ENCODE measurements around the gene TCEA2.
"Not testable (repeated sequence)": the region's sequence is repeated elsewhere in the genome, so short reads cannot be mapped to it uniquely, and the experiment has no call there.

The TCEA2 gene

GRCh38 chr20:64111841-64112641 is 49.0 kb downstream of the TCEA2 start:
- H3K27me3 ChIP-seq (replicated peaks; ENCODE audit: control insufficient read depth, insufficient read depth, low read length, poor library complexity, severe bottlenecking) = no peaks in the 10 kb centered on the region

GRCh38 chr20:64112691-64113443 is 49.9 kb downstream of the TCEA2 start:
- no peak for DNase-seq
- Histone ChIP-seq H3K36me3 (ENCODE audit: control insufficient read depth, insufficient read depth, low read length) (no peaks in the 10 kb centered on the region), H3K27ac (ENCODE audit: insufficient read depth, low read length, poor library complexity, severe bottlenecking) (no peak overlapping the region), H3K4me3 (ENCODE audit: insufficient read depth, low read depth, low read length, poor library complexity, severe bottlenecking) (no peak overlapping the region), H3K4me1 (ENCODE audit: control insufficient read depth, insufficient read depth, low read length, poor library complexity, severe bottlenecking) (no peaks in the 10 kb centered on the region), H3K9me3 (ENCODE audit: control insufficient read depth, low read length) (no peaks in the 10 kb centered on the region), H3K27me3 (replicated peaks; ENCODE audit: control insufficient read depth, insufficient read depth, low read length, poor library complexity, severe bottlenecking) (no peaks in the 10 kb centered on the region)

More at GRCh38 chr20:64111841-64112641, 49.0 kb downstream of the TCEA2 start:
- Histone ChIP-seq H3K36me3 (ENCODE audit: control insufficient read depth, insufficient read depth, low read length) (no peaks in the 10 kb centered on the region), H3K4me1 (ENCODE audit: control insufficient read depth, insufficient read depth, low read length, poor library complexity, severe bottlenecking) (no peaks in the 10 kb centered on the region), H3K9me3 (ENCODE audit: control insufficient read depth, low read length) (no peaks in the 10 kb centered on the region), H3K27ac (ENCODE audit: insufficient read depth, low read length, poor library complexity, severe bottlenecking) (no peak overlapping the region), H3K4me3 (ENCODE audit: insufficient read depth, low read depth, low read length, poor library complexity, severe bottlenecking) (no peak overlapping the region)
- no peak for DNase-seq

DNA sequence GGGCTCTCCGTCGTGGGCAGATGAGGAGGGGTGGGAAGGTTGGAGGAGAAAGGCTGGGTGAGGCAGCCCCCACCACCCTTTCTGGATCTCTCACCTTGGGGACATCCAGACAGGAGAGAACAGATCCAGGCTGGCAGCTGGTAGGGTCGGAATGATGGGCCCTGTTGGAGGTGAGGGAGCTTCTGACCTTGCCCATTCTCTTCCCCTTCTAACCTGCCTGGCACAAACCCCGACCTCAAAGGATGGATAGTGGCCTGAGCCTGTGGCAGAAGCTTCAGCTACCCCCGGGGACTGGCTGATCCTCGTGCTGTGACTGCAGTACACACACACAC is 50.4 kb downstream of the TCEA2 start:
- no peaks in the 10 kb centered on the region for H3K9me3 ChIP-seq (ENCODE audit: control insufficient read depth, low read length)
- no peak overlapping the region for H3K27ac ChIP-seq (ENCODE audit: insufficient read depth, low read length, poor library complexity, severe bottlenecking)
- no peaks in the 10 kb centered on the region for H3K4me1 ChIP-seq (ENCODE audit: control insufficient read depth, insufficient read depth, low read length, poor library complexity, severe bottlenecking)
- DNase-seq = no peak
- H3K36me3 ChIP-seq (ENCODE audit: control insufficient read depth, insufficient read depth, low read length) = no peaks in the 10 kb centered on the region
- no peak overlapping the region for H3K4me3 ChIP-seq (ENCODE audit: insufficient read depth, low read depth, low read length, poor library complexity, severe bottlenecking)
- no peaks in the 10 kb centered on the region for H3K27me3 ChIP-seq (replicated peaks; ENCODE audit: control insufficient read depth, insufficient read depth, low read length, poor library complexity, severe bottlenecking)

DNA sequence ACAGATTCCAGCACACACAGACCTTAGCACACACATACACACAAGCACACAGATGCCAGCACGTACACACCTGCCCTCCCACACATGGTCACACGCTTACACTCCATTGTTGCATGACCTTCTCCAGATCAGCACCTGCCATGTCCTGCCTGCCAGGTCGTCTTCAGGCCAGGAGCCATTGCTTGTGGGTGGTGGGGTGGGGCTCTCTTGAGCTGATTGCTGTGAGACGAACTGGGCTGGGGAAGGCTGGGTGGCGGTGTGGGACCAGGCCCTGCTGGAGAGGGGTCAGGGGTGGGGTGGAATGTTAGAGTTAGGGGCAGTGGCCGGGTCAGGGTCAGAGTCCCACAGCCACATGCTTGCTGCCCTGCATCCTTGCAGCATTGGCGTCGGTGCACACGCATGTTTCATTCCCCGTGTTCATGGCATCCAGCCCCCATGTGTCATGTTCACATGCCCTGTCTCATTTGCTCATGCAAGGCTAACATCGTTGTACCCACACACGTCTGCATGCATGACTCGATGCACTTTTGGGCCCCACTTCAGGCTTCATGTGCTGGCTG is 50.9 kb downstream of the TCEA2 start:
- Histone ChIP-seq H3K4me1 (ENCODE audit: control insufficient read depth, insufficient read depth, low read length, poor library complexity, severe bottlenecking) (no peaks in the 10 kb centered on the region), H3K27ac (ENCODE audit: insufficient read depth, low read length, poor library complexity, severe bottlenecking) (no peak overlapping the region), H3K4me3 (ENCODE audit: insufficient read depth, low read depth, low read length, poor library complexity, severe bottlenecking) (no peak overlapping the region), H3K36me3 (ENCODE audit: control insufficient read depth, insufficient read depth, low read length) (no peaks in the 10 kb centered on the region), H3K9me3 (ENCODE audit: control insufficient read depth, low read length) (no peaks in the 10 kb centered on the region), H3K27me3 (replicated peaks; ENCODE audit: control insufficient read depth, insufficient read depth, low read length, poor library complexity, severe bottlenecking) (no peaks in the 10 kb centered on the region)
- DNase-seq = no peak

DNA sequence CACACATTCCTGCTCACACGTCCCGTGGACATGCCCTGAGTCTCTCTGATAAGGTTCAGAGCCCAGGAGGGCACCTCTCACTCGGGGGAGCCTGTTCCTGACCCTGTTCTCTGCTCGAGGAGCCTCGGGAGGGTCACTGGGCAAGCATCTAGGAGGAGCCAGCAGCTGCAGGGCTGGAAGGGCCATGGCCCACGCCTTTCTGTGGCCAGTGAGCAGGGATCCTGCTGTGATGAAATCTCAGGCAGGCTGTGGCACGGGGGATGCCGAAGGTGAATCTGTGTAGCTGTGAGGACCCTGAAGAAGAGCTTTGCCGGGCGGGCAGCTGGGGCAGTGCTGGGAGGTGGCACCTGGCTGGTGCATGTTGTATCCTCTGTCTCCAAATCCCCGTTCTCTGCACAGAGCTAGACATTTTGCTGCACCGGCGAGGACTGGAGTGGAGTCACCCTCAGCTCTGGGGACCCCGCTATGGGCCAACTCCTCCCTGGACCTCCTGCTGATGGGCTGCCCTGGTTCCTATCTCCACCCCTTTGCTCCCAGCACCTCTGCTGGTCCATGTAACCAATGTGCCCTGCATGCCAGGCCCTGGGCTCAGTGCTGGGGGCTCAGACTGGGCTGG is 51.5 kb downstream of the TCEA2 start:
- H3K4me3 ChIP-seq (ENCODE audit: insufficient read depth, low read depth, low read length, poor library complexity, severe bottlenecking) = no peak overlapping the region
- H3K27ac ChIP-seq (ENCODE audit: insufficient read depth, low read length, poor library complexity, severe bottlenecking) = no peak overlapping the region
- DNase-seq = no peak
- no peaks in the 10 kb centered on the region for H3K4me1 ChIP-seq (ENCODE audit: control insufficient read depth, insufficient read depth, low read length, poor library complexity, severe bottlenecking)
- H3K36me3 ChIP-seq (ENCODE audit: control insufficient read depth, insufficient read depth, low read length) = no peaks in the 10 kb centered on the region
- no peaks in the 10 kb centered on the region for H3K9me3 ChIP-seq (ENCODE audit: control insufficient read depth, low read length)
- H3K27me3 ChIP-seq (replicated peaks; ENCODE audit: control insufficient read depth, insufficient read depth, low read length, poor library complexity, severe bottlenecking) = no peaks in the 10 kb centered on the region

DNA sequence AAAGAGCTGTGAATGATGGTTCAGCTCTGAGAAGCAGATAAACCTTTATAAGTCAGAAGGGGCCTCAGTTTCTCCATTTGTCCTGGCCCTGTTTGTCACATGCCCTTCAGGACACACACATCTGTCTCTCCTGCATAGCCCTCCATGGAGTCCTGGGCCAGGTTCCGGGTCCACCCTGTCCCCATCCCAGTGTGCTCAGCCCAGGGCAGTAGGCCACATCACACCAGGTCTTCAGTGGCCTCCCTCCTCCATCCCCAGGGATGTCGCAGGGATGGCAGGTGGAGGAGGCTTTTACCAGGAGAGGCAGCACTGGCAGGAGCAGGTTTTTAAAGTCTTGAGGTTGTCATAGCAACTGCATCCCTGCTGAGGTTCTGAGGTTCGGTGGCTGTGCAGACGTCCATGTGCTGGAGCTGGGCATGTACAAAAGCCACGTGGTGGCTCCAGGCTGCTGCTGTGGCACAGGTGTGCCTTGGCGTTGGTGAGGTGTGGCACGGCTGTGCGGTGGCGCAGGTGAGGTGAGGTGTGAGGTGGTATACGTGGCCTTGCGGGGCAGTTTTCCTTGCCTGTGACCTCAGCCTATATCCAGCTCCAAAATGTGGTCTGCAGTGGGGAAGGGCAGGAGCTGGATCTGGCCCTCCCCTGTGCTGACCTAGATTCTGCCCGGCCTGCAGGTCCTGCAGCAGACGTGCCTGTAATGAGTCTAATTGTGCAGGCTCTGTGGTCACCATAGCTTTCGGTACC is 52.3 kb downstream of the TCEA2 start:
- Histone ChIP-seq H3K27ac (ENCODE audit: insufficient read depth, low read length, poor library complexity, severe bottlenecking) (no peak overlapping the region), H3K4me1 (ENCODE audit: control insufficient read depth, insufficient read depth, low read length, poor library complexity, severe bottlenecking) (peaks cover 7% of the 10 kb centered on the region), H3K9me3 (ENCODE audit: control insufficient read depth, low read length) (no peaks in the 10 kb centered on the region), H3K27me3 (replicated peaks; ENCODE audit: control insufficient read depth, insufficient read depth, low read length, poor library complexity, severe bottlenecking) (no peaks in the 10 kb centered on the region), H3K36me3 (ENCODE audit: control insufficient read depth, insufficient read depth, low read length) (no peaks in the 10 kb centered on the region), H3K4me3 (ENCODE audit: insufficient read depth, low read depth, low read length, poor library complexity, severe bottlenecking) (no peak overlapping the region)
- DNase-seq = no peak

- H3K9me3 ChIP-seq (ENCODE audit: control insufficient read depth, low read length) = no peaks in the 10 kb centered on the region
- no peaks in the 10 kb centered on the region for H3K36me3 ChIP-seq (ENCODE audit: control insufficient read depth, insufficient read depth, low read length)
- no peak for DNase-seq
- no peaks in the 10 kb centered on the region for H3K27me3 ChIP-seq (replicated peaks; ENCODE audit: control insufficient read depth, insufficient read depth, low read length, poor library complexity, severe bottlenecking)
- H3K4me1 ChIP-seq (ENCODE audit: control insufficient read depth, insufficient read depth, low read length, poor library complexity, severe bottlenecking) = peaks cover 7% of the 10 kb centered on the region
- no peak overlapping the region for H3K4me3 ChIP-seq (ENCODE audit: insufficient read depth, low read depth, low read length, poor library complexity, severe bottlenecking)
- no peak overlapping the region for H3K27ac ChIP-seq (ENCODE audit: insufficient read depth, low read length, poor library complexity, severe bottlenecking)
Observed at GRCh38 chr20:64116016-64116415, 53.0 kb downstream of the TCEA2 start.

- Histone ChIP-seq H3K36me3 (ENCODE audit: control insufficient read depth, insufficient read depth, low read length) (no peaks in the 10 kb centered on the region), H3K9me3 (ENCODE audit: control insufficient read depth, low read length) (no peaks in the 10 kb centered on the region), H3K4me1 (ENCODE audit: control insufficient read depth, insufficient read depth, low read length, poor library complexity, severe bottlenecking) (peaks cover 7% of the 10 kb centered on the region), H3K4me3 (ENCODE audit: insufficient read depth, low read depth, low read length, poor library complexity, severe bottlenecking) (no peak overlapping the region), H3K27me3 (replicated peaks; ENCODE audit: control insufficient read depth, insufficient read depth, low read length, poor library complexity, severe bottlenecking) (no peaks in the 10 kb centered on the region), H3K27ac (ENCODE audit: insufficient read depth, low read length, poor library complexity, severe bottlenecking) (no peak overlapping the region)
- no peak for DNase-seq
Observed at GRCh38 chr20:64116541-64117431, 53.8 kb downstream of the TCEA2 start.

- H3K27ac ChIP-seq (ENCODE audit: insufficient read depth, low read length, poor library complexity, severe bottlenecking); H3K36me3 ChIP-seq (ENCODE audit: control insufficient read depth, insufficient read depth, low read length); DNase-seq; H3K27me3 ChIP-seq (replicated peaks; ENCODE audit: control insufficient read depth, insufficient read depth, low read length, poor library complexity, severe bottlenecking); H3K4me3 ChIP-seq (ENCODE audit: insufficient read depth, low read depth, low read length, poor library complexity, severe bottlenecking); H3K4me1 ChIP-seq (ENCODE audit: control insufficient read depth, insufficient read depth, low read length, poor library complexity, severe bottlenecking); H3K9me3 ChIP-seq (ENCODE audit: control insufficient read depth, low read length): not testable (repeated sequence)
Observed at GRCh38 chr20:64117432-64117777, 54.4 kb downstream of the TCEA2 start.

All from effector memory CD4-positive, alpha-beta T cell (primary cell).